OCI-LY1 (cell line): ENCODE measurements around the gene KCNIP4.

Experiments
- EZH2 ChIP-seq: fragments of 200-600 bp; sonication (generic), shearing (Covaris generic); IDR thresholded peaks from 2 replicates; pipeline ENCODE4 v1.8.0; 2017; ENCODE audit warnings: borderline replicate concordance, mixed run types, mild to moderate bottlenecking, antibody characterized with exemption, low read length, moderate library complexity, mixed read lengths
- TF ChIP-seq, protein P1 (sequence below): fragments of 200-600 bp; sonication (generic), shearing (Covaris generic); IDR thresholded peaks from 2 replicates; pipeline ENCODE4 v1.5.1; 2017; ENCODE audit warnings: mild to moderate bottlenecking, antibody characterized with exemption, low read length, moderate library complexity, mixed read lengths

DNA sequence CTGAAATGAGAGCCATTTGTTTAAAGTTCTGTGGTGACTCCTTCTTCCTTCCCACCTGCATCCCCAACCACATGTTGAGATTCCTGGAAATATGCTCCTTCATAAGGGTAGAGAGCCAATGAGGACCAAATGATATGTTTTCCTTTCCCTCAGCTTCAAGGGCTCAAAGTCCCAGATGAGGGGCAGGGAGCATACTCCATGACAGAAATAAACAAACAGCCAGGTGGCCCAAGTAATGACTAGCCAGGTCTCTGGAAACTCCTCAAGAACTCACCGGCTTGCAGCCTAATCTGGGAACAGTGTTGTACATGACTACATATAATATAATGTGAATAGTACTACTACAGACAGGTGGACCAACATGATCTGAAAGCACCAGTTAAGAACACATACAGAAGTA lies 856.0 kb downstream of the KCNIP4 start:
- TF ChIP-seq, protein P1, sequence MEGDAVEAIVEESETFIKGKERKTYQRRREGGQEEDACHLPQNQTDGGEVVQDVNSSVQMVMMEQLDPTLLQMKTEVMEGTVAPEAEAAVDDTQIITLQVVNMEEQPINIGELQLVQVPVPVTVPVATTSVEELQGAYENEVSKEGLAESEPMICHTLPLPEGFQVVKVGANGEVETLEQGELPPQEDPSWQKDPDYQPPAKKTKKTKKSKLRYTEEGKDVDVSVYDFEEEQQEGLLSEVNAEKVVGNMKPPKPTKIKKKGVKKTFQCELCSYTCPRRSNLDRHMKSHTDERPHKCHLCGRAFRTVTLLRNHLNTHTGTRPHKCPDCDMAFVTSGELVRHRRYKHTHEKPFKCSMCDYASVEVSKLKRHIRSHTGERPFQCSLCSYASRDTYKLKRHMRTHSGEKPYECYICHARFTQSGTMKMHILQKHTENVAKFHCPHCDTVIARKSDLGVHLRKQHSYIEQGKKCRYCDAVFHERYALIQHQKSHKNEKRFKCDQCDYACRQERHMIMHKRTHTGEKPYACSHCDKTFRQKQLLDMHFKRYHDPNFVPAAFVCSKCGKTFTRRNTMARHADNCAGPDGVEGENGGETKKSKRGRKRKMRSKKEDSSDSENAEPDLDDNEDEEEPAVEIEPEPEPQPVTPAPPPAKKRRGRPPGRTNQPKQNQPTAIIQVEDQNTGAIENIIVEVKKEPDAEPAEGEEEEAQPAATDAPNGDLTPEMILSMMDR = no peak
- TF ChIP-seq EZH2 = no peak
